AG09309 (cell line): ENCODE measurements around the gene ADAMTS6.

Source experiments
- DNase-seq: peaks from one replicate; pipeline ENCODE4 v3.0.0-alpha.2; 2010; ENCODE audit warnings: low read depth
- H3K4me3 ChIP-seq: 2 replicates; pipeline ENCODE4 v1.5.1; 2011; ENCODE audit warnings: mild to moderate bottlenecking, low read depth, low read length, moderate library complexity; ENCODE audit not compliant: control insufficient read depth
- TF ChIP-seq, protein P1 (sequence below): IDR thresholded peaks from 2 replicates; pipeline ENCODE4 v1.5.1; 2011; ENCODE audit warnings: mild to moderate bottlenecking, low read depth, low read length, inconsistent platforms; ENCODE audit not compliant: insufficient read depth, control insufficient read depth; ENCODE audit errors: missing control alignments

The ADAMTS6 gene

DNA sequence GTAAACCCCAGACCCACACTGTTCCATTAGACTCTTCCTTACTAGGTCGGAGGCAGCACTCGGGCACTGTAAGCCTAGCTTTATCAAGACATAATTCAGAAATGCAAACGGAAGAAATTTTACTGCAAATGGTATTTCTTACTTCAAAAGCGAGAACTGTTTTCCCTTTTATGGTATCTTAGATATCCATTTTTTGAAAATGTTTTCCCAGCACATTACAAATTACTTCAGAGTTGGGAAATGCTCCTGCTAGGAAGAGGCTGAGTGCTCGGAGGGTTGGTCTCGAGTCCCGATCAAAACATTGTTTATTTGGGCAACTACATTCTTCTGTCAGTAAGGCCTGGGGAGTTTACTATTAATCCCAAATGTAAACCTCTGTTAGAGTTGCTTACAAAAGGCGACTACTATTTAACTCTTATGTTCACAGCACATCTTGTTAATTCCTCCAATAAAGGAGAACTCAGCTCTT lies 380.1 kb downstream of the ADAMTS6 start:
- H3K4me3 ChIP-seq: no peak overlapping the region
- no peak for DNase-seq
- TF ChIP-seq, protein P1, sequence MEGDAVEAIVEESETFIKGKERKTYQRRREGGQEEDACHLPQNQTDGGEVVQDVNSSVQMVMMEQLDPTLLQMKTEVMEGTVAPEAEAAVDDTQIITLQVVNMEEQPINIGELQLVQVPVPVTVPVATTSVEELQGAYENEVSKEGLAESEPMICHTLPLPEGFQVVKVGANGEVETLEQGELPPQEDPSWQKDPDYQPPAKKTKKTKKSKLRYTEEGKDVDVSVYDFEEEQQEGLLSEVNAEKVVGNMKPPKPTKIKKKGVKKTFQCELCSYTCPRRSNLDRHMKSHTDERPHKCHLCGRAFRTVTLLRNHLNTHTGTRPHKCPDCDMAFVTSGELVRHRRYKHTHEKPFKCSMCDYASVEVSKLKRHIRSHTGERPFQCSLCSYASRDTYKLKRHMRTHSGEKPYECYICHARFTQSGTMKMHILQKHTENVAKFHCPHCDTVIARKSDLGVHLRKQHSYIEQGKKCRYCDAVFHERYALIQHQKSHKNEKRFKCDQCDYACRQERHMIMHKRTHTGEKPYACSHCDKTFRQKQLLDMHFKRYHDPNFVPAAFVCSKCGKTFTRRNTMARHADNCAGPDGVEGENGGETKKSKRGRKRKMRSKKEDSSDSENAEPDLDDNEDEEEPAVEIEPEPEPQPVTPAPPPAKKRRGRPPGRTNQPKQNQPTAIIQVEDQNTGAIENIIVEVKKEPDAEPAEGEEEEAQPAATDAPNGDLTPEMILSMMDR: no peak

DNA sequence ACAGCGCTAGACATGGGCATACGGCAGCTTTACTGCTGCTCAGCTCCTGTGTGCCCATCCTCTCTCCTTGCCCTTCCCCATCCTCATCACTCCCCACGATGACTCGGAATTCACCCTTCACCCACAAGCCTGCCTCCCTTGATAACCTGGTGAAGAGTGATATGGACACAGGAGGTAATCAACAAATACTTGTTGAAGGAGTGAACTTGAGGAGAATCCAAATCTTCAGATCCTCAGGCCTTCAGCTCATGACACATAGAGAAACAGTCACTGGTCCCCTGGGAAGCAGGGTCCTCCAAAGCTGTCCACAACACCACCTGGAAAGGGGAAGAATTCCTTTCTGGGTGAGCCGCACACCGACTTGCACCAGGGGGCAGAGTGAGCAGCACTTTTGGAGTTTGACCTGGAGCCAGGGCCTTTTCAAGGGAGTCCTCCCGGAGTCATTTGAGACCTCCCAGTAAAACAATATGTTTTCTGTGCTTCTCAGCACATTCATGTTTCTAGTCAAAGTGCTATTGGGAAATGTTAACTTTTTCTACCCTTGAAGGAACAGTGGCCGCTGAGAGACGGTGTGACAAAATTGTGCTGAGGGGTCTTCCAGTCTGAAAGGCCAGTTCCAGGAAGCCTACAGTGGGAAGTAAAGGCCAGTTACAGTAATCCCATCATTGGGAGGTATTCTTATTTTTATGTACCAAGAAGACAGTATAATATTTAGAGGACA lies 380.6 kb downstream of the ADAMTS6 start:
- TF ChIP-seq, protein P1: peak; percentile 81
- H3K4me3 ChIP-seq: no peak overlapping the region
- peak; percentile 64 for DNase-seq
